Measurements from ENCODE around the gene TNS3.

The TNS3 gene

GRCh38 chr7:47400741-47401206 is 181.1 kb downstream of the TNS3 start:
- no peak for DNase-seq

GRCh38 chr7:47400001-47400400 is 181.9 kb downstream of the TNS3 start:
- DNase-seq: no peak

DNA sequence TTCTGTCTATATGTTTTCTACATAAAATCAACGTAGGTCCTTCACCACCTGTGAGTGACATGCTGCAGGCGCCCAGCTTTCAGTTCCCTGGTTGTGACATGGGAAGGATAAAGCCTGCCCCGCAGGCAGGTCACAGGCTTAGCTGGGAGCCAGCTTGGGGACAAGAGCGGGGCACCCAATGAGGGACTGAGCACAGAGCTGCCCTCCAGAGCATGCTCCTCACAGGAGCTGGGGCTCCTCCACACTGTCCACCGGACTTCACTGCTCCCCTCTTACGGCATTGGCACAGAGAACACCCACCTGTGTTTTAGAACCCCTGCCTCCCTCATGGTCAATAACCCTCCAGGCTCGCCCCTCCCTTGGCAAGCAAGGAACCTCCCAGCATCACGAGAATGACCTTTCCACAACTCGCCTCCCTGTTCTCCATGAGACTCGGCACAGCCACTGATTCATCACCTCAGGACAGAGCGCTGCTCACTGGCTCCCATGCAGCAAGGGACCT is 187.1 kb downstream of the TNS3 start:
- DNase-seq: no peak

DNA sequence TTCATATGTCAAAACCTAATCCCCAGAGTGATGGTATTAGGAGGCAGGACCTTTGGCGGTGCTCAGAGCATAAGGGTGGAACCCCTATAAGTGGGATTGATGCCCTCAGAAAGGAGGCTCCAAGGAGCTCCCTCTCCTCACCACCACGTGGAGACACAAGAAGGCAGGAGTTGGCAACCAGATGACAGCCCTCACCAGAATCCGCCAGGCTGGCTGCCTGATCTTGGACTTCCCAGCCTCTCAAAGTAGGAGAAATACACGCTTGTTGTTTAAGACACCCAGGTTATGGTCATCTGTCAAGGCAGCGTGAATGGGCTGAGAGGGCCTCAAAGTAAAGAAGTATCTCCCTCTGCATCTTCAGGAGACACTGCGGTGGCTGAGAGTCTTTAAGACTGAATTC is 187.7 kb downstream of the TNS3 start:
- DNase-seq: no peak

DNA sequence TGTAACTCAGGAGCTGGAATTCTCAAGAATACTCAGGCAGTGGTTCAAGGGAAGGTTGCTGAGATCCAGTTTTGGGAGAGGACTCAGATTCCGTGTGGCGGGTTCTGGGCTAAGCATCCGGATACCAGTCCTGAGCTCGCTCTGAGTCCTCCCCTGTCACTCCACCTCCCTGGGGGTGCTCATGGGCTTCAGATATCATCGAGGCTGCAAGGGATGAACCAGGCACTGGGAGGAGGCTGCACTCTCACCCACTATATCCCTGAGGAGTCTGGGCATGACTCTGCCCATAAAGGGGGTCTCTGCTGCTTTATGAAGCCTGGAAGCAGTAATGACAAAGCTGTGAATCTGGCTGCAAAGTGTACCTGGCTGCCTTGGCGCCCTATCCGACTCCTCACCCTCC is 188.5 kb downstream of the TNS3 start:
- DNase-seq: no peak

DNA sequence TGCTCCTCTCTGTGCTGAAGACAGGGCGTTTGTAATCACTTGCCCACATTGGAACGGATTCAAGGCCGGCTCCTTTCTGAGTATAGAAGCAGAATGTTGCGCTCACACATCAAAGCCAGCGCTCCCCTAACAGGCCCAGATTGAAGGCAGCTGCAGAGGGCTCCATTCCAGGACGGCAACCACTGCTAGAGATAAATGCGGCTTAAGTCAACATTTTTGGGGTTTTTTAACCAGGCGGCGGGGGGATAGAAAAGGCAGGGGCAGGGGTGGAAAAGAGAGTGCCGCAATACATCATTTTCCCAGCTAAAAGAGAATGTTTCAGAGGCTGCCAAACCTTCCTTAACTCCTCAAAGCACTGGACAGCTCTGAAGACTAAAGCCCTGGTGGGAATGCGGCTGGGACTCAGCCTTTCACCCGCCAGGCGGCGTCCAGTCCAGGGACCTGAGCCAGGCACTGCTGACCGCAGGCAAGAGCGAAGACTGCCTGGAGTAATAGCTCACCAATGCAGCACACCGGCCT is 189.6 kb downstream of the TNS3 start:
- no peak for DNase-seq

- no peak for DNase-seq
Observed at GRCh38 chr7:47391726-47392125, 190.2 kb downstream of the TNS3 start.

GRCh38 chr7:47390914-47391313 is 191.0 kb downstream of the TNS3 start:
- DNase-seq: no peak

- no peak for DNase-seq
Observed at GRCh38 chr7:47389923-47390630, 191.8 kb downstream of the TNS3 start.

DNA sequence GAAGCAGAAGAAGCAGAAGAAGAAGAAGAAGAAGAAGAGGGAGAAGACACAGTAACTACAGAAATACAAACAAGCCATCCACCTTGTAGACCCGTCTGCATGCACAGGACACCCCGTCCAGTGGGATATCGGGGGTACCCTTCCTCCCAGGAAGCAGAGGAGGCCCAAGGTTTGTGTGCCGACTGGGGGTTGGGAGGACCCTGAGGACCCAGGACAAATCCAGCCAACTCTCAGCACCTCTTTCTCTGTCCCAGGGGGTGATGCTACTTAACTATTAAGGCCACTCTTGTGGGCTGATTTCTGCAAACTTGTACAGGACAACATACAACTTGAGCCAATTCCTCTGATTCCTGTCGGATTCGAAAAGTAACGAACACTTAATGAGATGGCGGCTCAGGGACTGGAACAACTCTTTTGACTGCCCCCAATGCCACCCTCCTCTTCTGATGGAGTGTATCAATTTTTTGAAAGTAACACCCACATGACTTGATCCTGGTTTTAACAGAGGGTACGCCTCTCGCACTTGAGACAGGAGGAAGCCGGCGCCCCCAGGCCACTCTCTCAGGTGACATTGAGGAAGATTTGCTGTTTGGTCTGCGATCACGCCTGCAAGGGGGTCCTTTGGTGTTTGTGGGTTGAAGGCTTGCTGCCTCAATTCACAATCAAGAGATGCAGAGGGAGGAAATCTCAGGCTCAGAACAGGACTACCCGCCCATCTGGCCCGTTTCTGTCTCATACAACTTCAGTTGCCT is 192.6 kb downstream of the TNS3 start:
- no peak for DNase-seq

DNA sequence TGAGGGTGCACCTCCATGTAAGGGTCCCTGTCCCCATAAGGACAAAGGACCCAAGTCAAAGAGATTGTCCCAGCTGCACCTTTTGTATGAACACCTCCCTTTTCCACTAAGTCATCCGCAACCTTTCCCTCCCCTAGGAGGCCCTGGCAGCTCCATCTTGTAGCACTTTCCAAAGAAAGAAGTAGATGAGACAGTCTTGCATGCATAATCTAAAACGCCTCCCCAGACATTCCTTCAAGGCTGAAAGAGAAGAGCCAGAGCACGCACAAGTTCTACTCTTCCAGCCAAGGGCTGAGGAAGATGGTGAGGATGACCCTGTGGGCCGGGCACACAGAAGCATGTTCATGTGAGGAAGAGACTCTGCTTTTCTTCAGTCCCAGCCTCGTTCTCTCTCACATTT is 194.4 kb downstream of the TNS3 start:
- no peak for DNase-seq

DNA sequence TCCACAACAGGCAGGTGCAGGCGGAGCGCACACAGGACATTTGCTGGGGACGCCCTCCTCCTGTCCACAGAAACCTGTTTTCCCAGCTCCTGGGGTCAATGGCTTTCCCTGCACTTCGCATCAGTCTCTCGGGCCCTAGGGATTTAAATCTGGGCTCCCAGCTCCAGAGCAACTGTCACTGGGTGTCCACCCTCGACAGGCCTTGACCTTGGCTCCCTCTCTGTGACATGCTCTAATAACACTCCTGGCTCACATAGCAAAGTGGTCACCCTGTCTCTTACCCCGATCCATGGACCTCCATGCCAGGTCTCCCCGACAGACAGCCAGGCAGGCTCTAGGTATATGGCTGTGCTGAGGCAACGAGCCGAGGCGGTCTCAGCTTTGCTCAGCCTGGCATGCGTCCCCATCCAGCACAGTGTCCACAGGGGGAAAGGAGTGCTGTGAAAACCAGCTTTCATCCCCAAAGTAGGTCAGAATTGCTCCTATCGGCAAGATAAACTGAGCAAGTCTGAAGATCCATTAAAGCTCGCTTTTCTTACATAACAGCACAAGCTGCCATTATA is 195.6 kb downstream of the TNS3 start:
- no peak for DNase-seq

- DNase-seq: no peak
Observed at GRCh38 chr7:47385536-47386125, 196.3 kb downstream of the TNS3 start.

GRCh38 chr7:47384755-47385535 is 197.0 kb downstream of the TNS3 start:
- no peak for DNase-seq

DNA sequence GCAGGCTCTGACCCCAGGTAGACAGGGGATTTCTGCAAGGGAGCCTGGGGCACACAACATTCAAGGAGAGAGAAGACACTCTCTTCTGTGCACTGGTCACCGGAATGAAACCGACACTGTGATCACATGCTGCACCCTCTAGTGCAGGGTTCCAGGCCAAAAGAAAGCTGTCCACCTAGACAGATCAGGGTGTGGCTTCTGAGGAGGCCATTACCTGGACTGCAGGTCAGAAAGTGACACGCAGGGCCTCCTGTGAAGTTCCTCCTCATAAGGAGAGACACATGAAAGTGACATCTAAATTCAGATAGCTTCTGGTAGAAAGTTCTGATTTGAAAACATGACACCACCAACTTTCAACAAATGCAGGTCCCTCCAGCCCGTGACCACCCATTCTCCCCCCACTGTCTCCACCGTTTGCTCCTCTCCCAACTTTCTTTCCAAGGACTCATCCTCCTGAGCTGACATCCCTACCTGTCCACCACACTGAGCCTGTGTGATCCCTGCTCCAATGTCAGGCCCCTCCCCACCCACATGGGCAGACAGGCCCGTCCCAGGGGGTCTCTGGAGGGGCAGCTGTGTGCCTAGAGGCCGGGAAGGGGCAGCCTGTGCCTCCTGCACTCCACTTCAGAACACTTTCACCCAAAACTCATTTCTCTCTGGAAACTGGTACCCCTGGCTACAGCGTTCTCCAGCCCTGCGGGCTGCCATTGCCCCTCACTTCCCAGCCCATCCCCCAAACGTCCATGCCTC is 198.0 kb downstream of the TNS3 start:
- DNase-seq: no peak

- no peak for DNase-seq
Observed at GRCh38 chr7:47383072-47383471, 198.8 kb downstream of the TNS3 start.

DNA sequence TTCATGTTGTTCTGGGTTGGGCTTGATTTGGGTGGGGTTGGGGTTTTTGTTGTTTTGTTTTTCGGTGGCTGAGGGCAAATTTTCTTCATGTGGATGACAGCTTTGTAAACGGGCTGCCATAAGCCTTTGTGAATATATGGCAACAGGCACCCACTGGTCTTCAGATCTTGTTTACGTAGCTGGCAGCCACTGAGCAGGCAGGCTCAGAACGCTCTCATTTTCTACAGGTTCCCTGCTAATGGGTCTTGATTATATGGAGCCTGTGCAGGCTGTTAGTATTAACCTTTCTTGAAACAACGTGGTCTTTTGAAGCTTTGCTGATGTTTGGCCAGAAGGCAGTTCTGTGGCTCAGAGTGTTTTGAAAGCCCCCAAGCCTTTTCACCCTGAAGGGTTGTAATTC is 199.7 kb downstream of the TNS3 start:
- DNase-seq: no peak

DNA sequence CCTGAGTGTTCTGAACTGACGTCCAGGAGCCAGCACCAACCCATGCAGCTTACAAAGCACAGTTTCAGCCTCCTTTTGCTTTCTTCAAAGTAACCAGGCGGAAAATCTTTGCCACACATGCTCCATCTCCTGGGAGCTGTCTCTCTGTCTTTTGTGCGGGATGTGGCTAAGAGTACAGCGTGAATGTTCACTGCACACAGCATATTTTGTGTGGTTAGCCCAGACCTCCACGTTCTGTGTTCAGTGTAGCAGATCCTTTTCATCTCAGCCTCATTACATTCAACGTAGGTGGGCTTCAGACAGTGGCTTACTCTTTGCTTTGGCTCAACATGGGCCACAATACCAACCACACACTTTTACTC is 200.8 kb downstream of the TNS3 start:
- no peak for DNase-seq

- peak; percentile 13 for DNase-seq
Observed at GRCh38 chr7:47380325-47381133, 201.4 kb downstream of the TNS3 start.

GRCh38 chr7:47379629-47380324 is 202.1 kb downstream of the TNS3 start:
- DNase-seq: no peak

Measured in NCI-H510A (cell line).